Liver (tissue), 9 donors: ENCODE measurements around the gene ESRRA. TPM values are rescaled to one million over a fixed set of nuclear protein-coding genes. Genes with fewer than 3 reads are reported as not detected.

ENCODE experiments used
- DNase-seq: peaks from one replicate; pipeline ENCODE4 v3.0.0-alpha.2; 2017; ENCODE audit warnings: low spot score
- H3K27ac ChIP-seq, 2 donors: one replicate each; pipeline ENCODE4 v1.7.0; 2013; ENCODE audit warnings: inconsistent platforms in 2 of 2, low read length in 2 of 2, control low read depth in 1 of 2, low read depth in 1 of 2, mild to moderate bottlenecking in 1 of 2
- H3K27me3 ChIP-seq, 4 donors: one replicate each; pipeline versions ENCODE4 v1.6.1 to v1.7.0; 2013; ENCODE audit warnings: low read length in 3 of 4, inconsistent platforms in 1 of 4, mild to moderate bottlenecking in 1 of 4, moderate library complexity in 1 of 4; ENCODE audit not compliant: control insufficient read depth in 4 of 4, insufficient read depth in 4 of 4
- H3K36me3 ChIP-seq, 4 donors: one replicate each; pipeline versions ENCODE4 v1.6.1 to v1.7.0; 2013; ENCODE audit warnings: low read length in 3 of 4, mild to moderate bottlenecking in 3 of 4, low read depth in 1 of 4, moderate library complexity in 1 of 4; ENCODE audit not compliant: control insufficient read depth in 4 of 4, insufficient read depth in 3 of 4
- H3K4me1 ChIP-seq, 4 donors: one replicate each; pipeline versions ENCODE4 v1.6.1 to v1.7.0; 2013; ENCODE audit warnings: low read length in 3 of 4, mild to moderate bottlenecking in 3 of 4, moderate library complexity in 1 of 4; ENCODE audit not compliant: control insufficient read depth in 4 of 4, insufficient read depth in 4 of 4
- H3K4me3 ChIP-seq, 3 donors: one replicate each; pipeline versions ENCODE4 v1.6.1 to v1.7.0; 2013; ENCODE audit warnings: low read length in 3 of 3, control low read depth in 1 of 3, low read depth in 1 of 3, mild to moderate bottlenecking in 1 of 3
- H3K9ac ChIP-seq, 2 donors: one replicate each; pipeline ENCODE4 v1.7.0; 2013; ENCODE audit warnings: low read length in 2 of 2, mild to moderate bottlenecking in 2 of 2, moderate library complexity in 2 of 2, control low read depth in 1 of 2, low read depth in 1 of 2
- H3K9me3 ChIP-seq, 4 donors: one replicate each; pipeline versions ENCODE4 v1.6.1 to v1.7.0; 2013; ENCODE audit warnings: low read length in 3 of 4; ENCODE audit not compliant: control insufficient read depth in 4 of 4
- CTCF ChIP-seq: fragments of 150-350 bp; IDR thresholded peaks from 2 replicates; pipeline ENCODE4 v1.5.1; 2017; ENCODE audit warnings: improper control_type of control experiment, low read depth, low read length; ENCODE audit not compliant: missing input control
- EGR1 ChIP-seq, 2 donors: IDR thresholded peaks; 2 replicates each; pipeline ENCODE4 v1.6.1; 2016 to 2018; ENCODE audit warnings: antibody characterized with exemption in 2 of 2, low read depth in 2 of 2
- FOXA1 ChIP-seq: IDR thresholded peaks from 2 replicates; pipeline ENCODE4 v1.6.1; 2016; ENCODE audit warnings: antibody characterized with exemption
- FOXA2 ChIP-seq: IDR thresholded peaks from 2 replicates; pipeline ENCODE4 v1.6.1; 2016; ENCODE audit warnings: antibody characterized with exemption
- GABPA ChIP-seq, 2 donors: IDR thresholded peaks in 1 of 2; conservative IDR thresholded peaks in 1 of 2; 2 replicates each; pipeline ENCODE4 v1.6.1; 2016; ENCODE audit warnings: antibody characterized with exemption in 2 of 2, mild to moderate bottlenecking in 1 of 2, moderate library complexity in 1 of 2
- HNF4A ChIP-seq, 2 donors: conservative IDR thresholded peaks; 2 replicates each; pipeline ENCODE4 v1.6.1; 2016; ENCODE audit warnings: antibody characterized with exemption in 2 of 2, mild to moderate bottlenecking in 2 of 2
- MAX ChIP-seq: IDR thresholded peaks from 2 replicates; pipeline ENCODE4 v1.6.1; 2016; ENCODE audit warnings: antibody characterized with exemption
- NR2F2 ChIP-seq: IDR thresholded peaks from 2 replicates; pipeline ENCODE4 v1.6.1; 2016; ENCODE audit warnings: antibody characterized with exemption
- RAD21 ChIP-seq, 2 donors: IDR thresholded peaks; 2 replicates each; pipeline ENCODE4 v1.6.1; 2016; ENCODE audit warnings: antibody characterized with exemption in 2 of 2, mild to moderate bottlenecking in 2 of 2
- REST ChIP-seq: IDR thresholded peaks from 2 replicates; pipeline ENCODE4 v1.6.1; 2016; ENCODE audit warnings: antibody characterized with exemption, mild to moderate bottlenecking
- RXRA ChIP-seq, 2 donors: IDR thresholded peaks; 2 replicates each; pipeline ENCODE4 v1.6.1; 2017 to 2018; ENCODE audit warnings: antibody characterized with exemption in 2 of 2, mild to moderate bottlenecking in 1 of 2
- SP1 ChIP-seq: IDR thresholded peaks from 2 replicates; pipeline ENCODE4 v1.6.1; 2018; ENCODE audit warnings: antibody characterized with exemption, mild to moderate bottlenecking
- TAF1 ChIP-seq: conservative IDR thresholded peaks from 2 replicates; pipeline ENCODE4 v1.6.1; 2016; ENCODE audit warnings: antibody characterized with exemption, mild to moderate bottlenecking
- YY1 ChIP-seq: IDR thresholded peaks from 2 replicates; pipeline ENCODE4 v1.6.1; 2016; ENCODE audit warnings: antibody characterized with exemption, mild to moderate bottlenecking
- WGBS: extraction: QIAGEN DNeasy Blood & Tissue Kit; methylation state at CpG from one replicate; pipeline ENCODE4 v1.1.7; 2013; 5-methylcytosine and 5-hydroxymethylcytosine counted together
- polyA plus RNA-seq, 2 donors: library from polyadenylated mRNA; stranded (reverse) in 1 of 2; unstranded in 1 of 2; fragments of 200-250 nt in 1 of 2; fragments of >200 nt in 1 of 2; fragmentation: Nextera tagmentation in 1 of 2; extraction: Ambion mirVana in 1 of 2; gene quantifications; one replicate each; pipeline versions ENCODE4 v1.2.1 to v1.2.3, GENCODE V29; 2013 to 2015
- total RNA-seq, 2 donors: library from RNA; depleted of rRNA; stranded (reverse); fragments of >200 nt; gene quantifications; one replicate each; pipeline ENCODE4 v1.2.3, GENCODE V29; 2014
- TF ChIP-seq, protein P1 (sequence below): IDR thresholded peaks from 2 replicates; pipeline ENCODE4 v1.6.1; 2016; ENCODE audit warnings: antibody characterized with exemption
- donor health status: healthy.
- donor health status: healthy.
- donor health status: healthy.
- donor health status: healthy.
- donor health status: healthy.

ESRRA gene
- total and polyA plus RNA-seq, 4 donors, result 13.9 to 64.8 (median 37.5) TPM

GRCh38 chr11:64262271-64263002 lies 42.9 kb upstream of the ESRRA start:
- Histone ChIP-seq H3K27me3 (no peaks in the 10 kb centered on the region), H3K36me3 (peaks cover 0 to 12% (median 3%) of the 10 kb centered on the region in 4 donors), H3K27ac (no peak overlapping the region), H3K4me1 (peaks cover 0 to 3% (median 0%) of the 10 kb centered on the region in 4 donors), H3K9ac (no peak overlapping the region), H3K9me3 (no peaks in the 10 kb centered on the region), H3K4me3 (no peak overlapping the region)
- 96% methylated on average over 42 of the region's 42 CpGs for WGBS
- TF ChIP-seq FOXA1 (no peak), NR2F2 (no peak), TAF1 (no peak), REST (no peak), RXRA (IDR thresholded peaks at IDR 0.05) (no peak), HNF4A (conservative IDR thresholded peaks at IDR 0.05) (no peak), CTCF (no peak), MAX (no peak), SP1 (no peak), YY1 (no peak), RAD21 (IDR thresholded peaks at IDR 0.05) (no peak), GABPA (IDR thresholded peaks at IDR 0.05 in 1 of 2, conservative IDR thresholded peaks at IDR 0.05 in 1 of 2) (no peak), FOXA2 (no peak), EGR1 (IDR thresholded peaks at IDR 0.05; ENCODE audit: low read depth in 2 of 2) (no peak)
- TF ChIP-seq, protein P1, sequence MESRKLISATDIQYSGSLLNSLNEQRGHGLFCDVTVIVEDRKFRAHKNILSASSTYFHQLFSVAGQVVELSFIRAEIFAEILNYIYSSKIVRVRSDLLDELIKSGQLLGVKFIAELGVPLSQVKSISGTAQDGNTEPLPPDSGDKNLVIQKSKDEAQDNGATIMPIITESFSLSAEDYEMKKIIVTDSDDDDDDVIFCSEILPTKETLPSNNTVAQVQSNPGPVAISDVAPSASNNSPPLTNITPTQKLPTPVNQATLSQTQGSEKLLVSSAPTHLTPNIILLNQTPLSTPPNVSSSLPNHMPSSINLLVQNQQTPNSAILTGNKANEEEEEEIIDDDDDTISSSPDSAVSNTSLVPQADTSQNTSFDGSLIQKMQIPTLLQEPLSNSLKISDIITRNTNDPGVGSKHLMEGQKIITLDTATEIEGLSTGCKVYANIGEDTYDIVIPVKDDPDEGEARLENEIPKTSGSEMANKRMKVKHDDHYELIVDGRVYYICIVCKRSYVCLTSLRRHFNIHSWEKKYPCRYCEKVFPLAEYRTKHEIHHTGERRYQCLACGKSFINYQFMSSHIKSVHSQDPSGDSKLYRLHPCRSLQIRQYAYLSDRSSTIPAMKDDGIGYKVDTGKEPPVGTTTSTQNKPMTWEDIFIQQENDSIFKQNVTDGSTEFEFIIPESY, result no peak
- no peak for DNase-seq
